ENCODE data around the gene SMIM35. TPM values are rescaled to one million over a fixed set of nuclear protein-coding genes. Genes with fewer than 3 reads are reported as not detected.

The SMIM35 gene
- total RNA-seq, 4 donors from 2014 or later, result not detected

DNA sequence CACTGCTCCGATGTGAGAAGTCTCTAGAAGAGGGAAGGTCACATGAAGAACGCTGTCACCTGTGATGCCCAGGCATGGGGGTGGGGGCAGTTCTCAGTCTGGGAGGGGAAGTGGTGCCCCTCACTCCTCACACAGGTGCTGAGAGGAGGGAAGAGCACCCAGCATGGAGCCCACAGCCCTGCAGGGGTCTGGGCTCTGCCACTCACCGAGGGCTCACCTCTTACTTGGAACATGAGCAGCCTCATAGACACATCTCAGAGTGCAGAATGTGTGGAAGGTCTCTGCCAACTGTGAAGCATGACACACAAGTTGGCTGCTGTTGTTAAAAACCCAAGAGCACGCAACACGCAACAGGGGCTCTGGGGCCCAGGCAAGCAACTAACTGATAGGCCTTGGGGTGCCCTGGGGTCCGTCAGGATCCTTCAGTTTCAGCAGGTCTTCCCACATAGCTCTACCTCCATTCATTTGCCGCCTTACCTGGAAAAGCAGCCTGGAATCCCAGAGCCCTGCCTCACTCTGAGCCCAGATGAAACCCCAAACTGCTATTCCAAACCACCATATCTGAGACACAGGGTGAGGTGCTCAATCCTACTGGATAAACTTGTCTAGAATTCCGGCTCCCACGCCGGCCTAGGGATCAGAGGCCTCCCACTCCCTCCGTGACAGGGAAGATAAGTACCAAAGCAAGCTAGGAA, 27.4 kb downstream of the SMIM35 start:
- TF ChIP-seq, protein P1, sequence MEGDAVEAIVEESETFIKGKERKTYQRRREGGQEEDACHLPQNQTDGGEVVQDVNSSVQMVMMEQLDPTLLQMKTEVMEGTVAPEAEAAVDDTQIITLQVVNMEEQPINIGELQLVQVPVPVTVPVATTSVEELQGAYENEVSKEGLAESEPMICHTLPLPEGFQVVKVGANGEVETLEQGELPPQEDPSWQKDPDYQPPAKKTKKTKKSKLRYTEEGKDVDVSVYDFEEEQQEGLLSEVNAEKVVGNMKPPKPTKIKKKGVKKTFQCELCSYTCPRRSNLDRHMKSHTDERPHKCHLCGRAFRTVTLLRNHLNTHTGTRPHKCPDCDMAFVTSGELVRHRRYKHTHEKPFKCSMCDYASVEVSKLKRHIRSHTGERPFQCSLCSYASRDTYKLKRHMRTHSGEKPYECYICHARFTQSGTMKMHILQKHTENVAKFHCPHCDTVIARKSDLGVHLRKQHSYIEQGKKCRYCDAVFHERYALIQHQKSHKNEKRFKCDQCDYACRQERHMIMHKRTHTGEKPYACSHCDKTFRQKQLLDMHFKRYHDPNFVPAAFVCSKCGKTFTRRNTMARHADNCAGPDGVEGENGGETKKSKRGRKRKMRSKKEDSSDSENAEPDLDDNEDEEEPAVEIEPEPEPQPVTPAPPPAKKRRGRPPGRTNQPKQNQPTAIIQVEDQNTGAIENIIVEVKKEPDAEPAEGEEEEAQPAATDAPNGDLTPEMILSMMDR (IDR thresholded peaks at IDR 0.05), result no peak
- TF ChIP-seq POLR2A (IDR thresholded peaks at IDR 0.05), result no peak
- Histone ChIP-seq H3K4me1 (no peaks in the 10 kb centered on the region), H3K9me3 (no peaks in the 10 kb centered on the region), H3K27me3 (no peaks in the 10 kb centered on the region), H3K36me3 (no peaks in the 10 kb centered on the region), H3K27ac (no peak overlapping the region), H3K4me3 (no peak overlapping the region)
- DNase-seq, result peak in 1 of 3 donors; percentile 40

DNA sequence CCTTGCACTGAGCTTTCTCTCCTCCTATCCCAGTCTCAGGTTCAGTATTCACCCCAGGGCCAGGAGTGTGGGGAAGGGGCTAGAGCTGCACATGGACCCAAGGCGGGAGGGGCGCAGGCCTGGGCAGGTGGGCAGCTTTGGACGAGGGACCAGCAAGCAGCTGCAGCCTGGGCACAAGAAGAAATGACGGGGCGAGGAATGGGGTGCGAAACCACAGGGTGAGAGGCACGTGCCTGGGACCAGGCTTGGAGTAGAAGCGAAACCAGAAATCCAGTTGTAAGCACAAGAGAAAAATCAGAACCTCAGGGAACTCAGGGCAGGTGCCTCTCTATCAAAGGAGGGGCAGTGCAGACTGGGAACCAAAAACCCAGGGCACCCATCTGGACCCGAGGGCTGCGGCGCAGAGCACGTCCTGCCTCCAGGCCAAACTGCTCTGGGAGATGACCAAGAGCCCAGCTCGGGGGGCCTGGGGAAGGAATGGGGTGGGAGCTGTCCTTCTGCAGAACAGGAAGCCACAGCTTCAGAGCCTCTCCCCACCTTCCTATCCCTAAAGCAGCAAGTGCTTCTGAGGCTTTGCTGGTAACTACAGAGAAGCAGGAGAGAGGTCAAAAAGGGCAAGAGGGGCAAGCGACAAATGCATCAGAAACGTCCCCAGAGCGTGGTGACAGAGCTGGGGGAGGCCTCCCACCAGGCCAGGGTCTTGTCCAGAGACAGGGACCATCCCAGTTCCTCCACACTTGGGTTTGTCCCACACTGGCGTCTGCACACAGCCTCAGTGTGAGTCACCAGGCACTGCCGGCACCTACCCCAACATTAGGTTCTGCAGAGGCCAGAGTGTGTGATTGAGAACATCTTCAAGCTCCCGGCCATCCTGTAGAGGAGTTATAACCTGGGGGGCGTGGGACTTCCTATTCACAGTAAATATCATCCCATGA, 28.2 kb downstream of the SMIM35 start:
- no peaks in the 10 kb centered on the region for H3K9me3 ChIP-seq
- TF ChIP-seq, protein P1 (IDR thresholded peaks at IDR 0.05), result no peak
- TF ChIP-seq POLR2A (IDR thresholded peaks at IDR 0.05), result no peak
- no peak overlapping the region for H3K27ac ChIP-seq
- H3K36me3 ChIP-seq, result no peaks in the 10 kb centered on the region
- H3K27me3 ChIP-seq, result no peaks in the 10 kb centered on the region
- no peak overlapping the region for H3K4me3 ChIP-seq
- DNase-seq, result peak in 1 of 3 donors; percentile 38
- no peaks in the 10 kb centered on the region for H3K4me1 ChIP-seq

DNA sequence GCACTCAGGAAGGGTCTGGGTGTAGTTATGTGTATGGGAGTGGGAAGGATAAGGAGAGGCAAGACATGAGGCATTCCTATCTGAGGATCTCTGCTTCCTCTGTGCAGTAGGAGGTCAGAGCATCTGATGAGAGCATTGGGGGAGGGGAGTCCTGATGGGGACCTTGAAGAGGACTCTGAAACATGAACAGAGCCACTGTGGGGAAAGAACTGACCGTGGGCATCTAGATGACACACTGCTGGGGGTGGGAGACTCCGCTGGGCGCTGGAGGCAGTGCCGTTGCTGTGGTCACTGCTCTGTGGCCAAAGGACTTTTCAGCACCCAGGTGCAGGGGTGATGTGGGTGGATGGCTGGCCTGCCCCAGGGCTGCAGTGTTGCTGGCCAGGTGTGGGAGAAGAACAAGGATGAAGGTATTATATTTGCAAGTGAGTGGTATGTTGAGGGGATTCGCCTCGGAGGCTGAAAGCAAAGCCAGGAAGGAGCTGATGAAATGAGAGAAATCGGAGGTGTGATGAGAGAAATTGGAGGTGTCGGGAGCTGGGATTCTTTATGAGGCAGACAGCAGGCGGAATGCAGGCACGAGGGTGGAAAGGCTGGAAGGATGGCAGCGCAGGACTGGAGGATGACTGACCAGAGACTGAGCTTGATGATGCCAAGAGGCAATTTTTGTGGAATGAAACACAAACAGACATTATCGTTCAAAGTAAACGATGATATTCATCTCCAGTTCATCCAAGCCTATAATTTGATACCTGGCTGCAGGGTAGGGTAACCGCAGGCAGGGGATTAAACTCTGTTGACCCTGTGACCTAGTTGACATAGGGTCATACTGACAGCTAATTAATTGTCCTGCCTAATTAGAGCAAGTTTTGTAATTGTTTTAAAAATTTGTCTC, 29.3 kb downstream of the SMIM35 start:
- TF ChIP-seq POLR2A (IDR thresholded peaks at IDR 0.05), result no peak
- TF ChIP-seq, protein P1 (IDR thresholded peaks at IDR 0.05), result no peak
- no peaks in the 10 kb centered on the region for H3K27me3 ChIP-seq
- H3K4me1 ChIP-seq, result peaks cover 0 to 3% (median 0%) of the 10 kb centered on the region in 4 donors
- no peak overlapping the region for H3K27ac ChIP-seq
- H3K4me3 ChIP-seq, result no peak overlapping the region
- H3K9me3 ChIP-seq, result no peaks in the 10 kb centered on the region
- peak in 1 of 3 donors; percentile 40 for DNase-seq
- H3K36me3 ChIP-seq, result no peaks in the 10 kb centered on the region

DNA sequence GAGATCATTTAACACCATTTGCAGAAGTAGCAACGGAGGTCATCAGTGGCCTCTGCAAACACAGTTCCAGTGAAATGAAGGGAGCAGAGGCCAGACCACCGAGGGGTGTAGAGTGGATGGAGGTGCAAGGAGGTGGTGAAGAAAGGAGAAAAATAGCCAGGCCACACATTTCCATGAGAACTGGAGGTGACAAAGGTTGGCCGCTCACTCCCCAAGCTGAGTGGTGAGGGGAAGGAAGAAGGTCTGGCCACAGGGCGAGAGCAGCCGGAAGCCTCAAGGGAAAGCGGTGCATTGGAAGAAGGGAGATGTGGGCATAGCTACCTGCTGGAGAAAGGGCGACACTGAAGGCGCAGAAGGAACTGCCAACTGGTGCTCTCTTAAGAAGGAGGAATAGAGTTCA, 30.0 kb downstream of the SMIM35 start:
- H3K36me3 ChIP-seq, result no peaks in the 10 kb centered on the region
- H3K4me3 ChIP-seq, result no peak overlapping the region
- DNase-seq, result peak in 1 of 3 donors; percentile 30
- H3K27ac ChIP-seq, result no peak overlapping the region
- H3K27me3 ChIP-seq, result no peaks in the 10 kb centered on the region
- H3K4me1 ChIP-seq, result peaks cover 0 to 6% (median 0%) of the 10 kb centered on the region in 4 donors
- TF ChIP-seq POLR2A (IDR thresholded peaks at IDR 0.05), result no peak
- TF ChIP-seq, protein P1 (IDR thresholded peaks at IDR 0.05), result no peak
- H3K9me3 ChIP-seq, result no peaks in the 10 kb centered on the region

DNA sequence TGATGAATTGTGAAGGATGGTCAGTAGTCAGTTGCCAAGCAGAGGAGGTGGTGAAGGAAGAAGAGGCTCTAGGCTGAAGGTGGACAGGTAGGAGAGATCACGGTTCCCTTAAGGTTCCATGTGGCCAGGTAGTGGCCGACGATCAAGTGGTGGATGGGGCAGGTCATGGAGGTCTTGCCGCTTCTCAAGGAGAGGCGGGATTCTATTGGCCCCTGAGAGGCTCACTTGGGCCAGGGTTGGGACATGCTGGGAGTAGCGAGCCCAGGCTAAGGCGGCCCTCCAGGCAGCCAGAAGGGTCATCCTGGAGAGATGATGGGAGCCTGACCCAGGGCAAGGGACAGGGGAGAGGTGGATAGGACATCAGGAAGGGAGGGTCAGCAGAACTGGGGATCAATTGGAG, 30.8 kb downstream of the SMIM35 start:
- Histone ChIP-seq H3K27ac (no peak overlapping the region), H3K4me3 (no peak overlapping the region), H3K4me1 (peaks cover 0 to 9% (median 2%) of the 10 kb centered on the region in 4 donors), H3K27me3 (no peaks in the 10 kb centered on the region), H3K36me3 (no peaks in the 10 kb centered on the region), H3K9me3 (no peaks in the 10 kb centered on the region)
- DNase-seq, result peak in 1 of 3 donors; percentile 32
- TF ChIP-seq, protein P1 (IDR thresholded peaks at IDR 0.05), result no peak
- no peak for TF ChIP-seq POLR2A (IDR thresholded peaks at IDR 0.05)
